ENCODE data around the gene CNPY1.

GRCh38 chr7:155576416-155576815, 30.1 kb upstream of the CNPY1 start:
- no peak for TF ChIP-seq SMC3 (IDR thresholded peaks at IDR 0.05; ENCODE audit: low read depth, low read length)
- TF ChIP-seq TAF1 (IDR thresholded peaks at IDR 0.05; ENCODE audit: borderline replicate concordance, low read depth, low read length), result no peak

Data from SK-N-SH (cell line).